Fibroblast of mammary gland (primary cell): ENCODE data around the gene GALE.

Source experiments
- DNase-seq: peaks from one replicate; pipeline ENCODE4 v3.0.0-alpha.2; 2010; ENCODE audit warnings: low read depth
- H3K4me3 ChIP-seq: 2 replicates; pipeline ENCODE4 v1.5.1; 2011; ENCODE audit warnings: low read depth, mild to moderate bottlenecking, low read length, moderate library complexity; ENCODE audit not compliant: control insufficient read depth
- CTCF ChIP-seq: conservative IDR thresholded peaks from 2 replicates; pipeline ENCODE4 v1.5.1; 2011; ENCODE audit warnings: low read depth, low read length, inconsistent platforms; ENCODE audit not compliant: control insufficient read depth, insufficient read depth

GALE gene

GRCh38 chr1:23801876-23802275, 1.3 kb upstream of the GALE start:
- no peak for TF ChIP-seq CTCF
- DNase-seq: no peak
- no peak overlapping the region for H3K4me3 ChIP-seq

DNA sequence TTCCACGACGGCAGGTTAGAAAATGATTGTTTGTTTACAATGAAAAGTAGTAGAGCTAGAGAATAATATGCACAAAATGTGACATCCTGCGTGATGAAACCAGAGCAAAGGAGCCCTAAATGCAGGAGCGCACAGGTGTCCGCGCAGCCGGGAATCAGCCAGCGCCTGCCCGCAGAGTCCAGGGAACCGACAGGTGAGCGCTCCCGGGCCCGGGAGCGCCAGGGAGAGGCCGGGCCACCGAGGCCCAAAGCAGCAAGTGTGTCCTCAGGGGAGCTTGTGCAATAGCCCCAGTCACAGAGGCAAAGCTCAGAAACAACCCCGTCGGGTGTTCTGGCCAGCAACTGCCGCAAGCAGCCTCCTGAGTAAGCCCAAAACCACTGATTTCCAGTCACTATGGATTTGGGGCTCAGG, 789 bp upstream of the GALE start:
- peak overlapping the region; percentile 78 for H3K4me3 ChIP-seq
- TF ChIP-seq CTCF: no peak

GRCh38 chr1:23799570-23800399, 769 bp downstream of the GALE start:
- TF ChIP-seq CTCF: no peak
- DNase-seq: peak; percentile 59
- peak overlapping the region; percentile 78 for H3K4me3 ChIP-seq

More for the DNA sequence above, 789 bp upstream of the GALE start:
- DNase-seq: no peak

DNA sequence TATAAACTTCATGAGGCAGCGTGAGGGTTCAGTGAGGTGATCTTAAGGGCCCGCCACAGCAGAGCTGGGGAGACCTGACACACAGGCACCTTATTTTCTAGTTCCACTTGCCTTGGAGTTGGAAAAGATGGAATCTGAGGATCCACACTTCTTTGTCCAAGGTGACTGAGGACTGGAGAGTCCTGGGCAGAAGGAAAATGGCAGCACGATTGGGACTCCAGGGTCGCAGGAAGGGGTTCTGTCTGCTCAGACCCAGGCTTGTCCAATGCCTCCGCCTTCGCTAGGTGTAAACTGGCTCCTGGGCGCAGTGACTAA, 1.3 kb downstream of the GALE start:
- H3K4me3 ChIP-seq: peak overlapping the region; percentile 78
- TF ChIP-seq CTCF: no peak
- no peak for DNase-seq

DNA sequence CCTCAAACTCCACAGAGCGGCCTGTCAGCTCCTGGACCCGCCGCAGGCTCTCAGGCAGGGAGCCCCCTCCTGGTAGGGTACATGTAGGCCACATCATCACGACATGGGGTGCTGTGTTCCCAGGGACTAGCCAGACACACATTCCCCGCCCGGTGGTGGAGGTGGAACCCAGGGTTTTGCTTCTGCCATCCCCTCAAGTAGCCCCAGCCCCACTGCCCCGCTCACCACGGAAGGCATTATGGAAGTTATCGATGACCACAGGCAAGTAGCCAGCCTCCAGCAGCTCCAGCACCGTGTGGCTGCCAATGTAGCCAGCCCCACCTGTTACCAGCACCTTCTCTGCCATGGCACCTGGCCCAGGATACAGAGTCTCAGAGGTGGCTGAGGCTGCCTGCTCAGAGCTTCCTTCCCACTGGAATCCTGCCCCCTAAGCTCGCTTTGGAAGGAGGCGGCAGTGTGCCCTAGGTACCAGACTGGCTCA, 1.9 kb downstream of the GALE start:
- no peak for DNase-seq
- TF ChIP-seq CTCF: peak; percentile 11
- no peak overlapping the region for H3K4me3 ChIP-seq

DNA sequence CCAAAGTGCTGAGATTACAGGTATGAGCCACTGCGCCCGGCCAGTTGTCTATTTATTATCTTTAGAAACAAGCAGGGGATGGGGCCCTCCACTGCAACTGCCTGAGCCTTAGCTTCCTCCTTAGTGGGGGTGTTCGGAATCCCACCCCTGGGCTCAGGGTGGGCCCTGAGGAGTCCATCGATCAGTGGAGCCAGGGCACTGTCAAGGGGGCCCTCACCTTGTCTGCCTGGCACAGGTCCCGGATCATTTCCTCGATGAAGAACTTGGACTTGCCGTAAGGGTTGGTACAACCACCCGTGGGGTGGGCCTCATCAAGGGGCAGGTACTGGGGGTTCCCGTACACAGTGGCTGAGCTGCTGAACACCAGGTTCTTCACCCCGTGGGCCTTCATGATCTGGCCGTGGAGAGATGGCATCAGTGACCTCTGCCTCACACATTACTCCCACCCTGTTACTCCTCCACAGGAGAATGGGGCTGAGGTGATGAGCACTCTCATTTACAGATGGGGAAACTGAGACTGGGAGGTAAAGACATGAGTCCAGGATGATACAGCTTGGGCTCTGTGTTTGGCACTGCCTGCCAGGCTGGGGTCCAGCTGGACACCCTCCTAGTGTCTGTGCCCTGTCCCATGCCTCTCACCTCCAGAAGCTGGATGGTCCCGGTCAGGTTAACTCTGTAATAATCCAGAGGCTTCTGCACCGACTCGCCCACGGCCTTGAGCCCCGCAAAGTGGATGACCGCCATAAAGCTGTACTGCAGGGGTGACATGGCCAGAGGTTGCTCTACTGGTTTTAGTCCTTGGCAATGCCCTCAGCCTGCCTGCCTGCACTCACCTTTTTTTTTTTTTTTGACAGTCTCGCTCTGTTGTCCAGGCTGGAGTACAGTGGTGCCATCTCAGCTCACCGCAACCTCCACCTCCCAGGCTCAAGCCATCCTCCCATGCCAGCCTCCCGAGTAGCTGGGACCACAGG, 2.8 kb downstream of the GALE start:
- H3K4me3 ChIP-seq: no peak overlapping the region
- no peak for TF ChIP-seq CTCF
- DNase-seq: no peak
